ENCODE data around the gene CDK5. TPM values are rescaled to one million over a fixed set of nuclear protein-coding genes. Genes with fewer than 3 reads are reported as not detected.

Gene CDK5
- total RNA-seq, 1 donor, result 22.9 TPM

DNA sequence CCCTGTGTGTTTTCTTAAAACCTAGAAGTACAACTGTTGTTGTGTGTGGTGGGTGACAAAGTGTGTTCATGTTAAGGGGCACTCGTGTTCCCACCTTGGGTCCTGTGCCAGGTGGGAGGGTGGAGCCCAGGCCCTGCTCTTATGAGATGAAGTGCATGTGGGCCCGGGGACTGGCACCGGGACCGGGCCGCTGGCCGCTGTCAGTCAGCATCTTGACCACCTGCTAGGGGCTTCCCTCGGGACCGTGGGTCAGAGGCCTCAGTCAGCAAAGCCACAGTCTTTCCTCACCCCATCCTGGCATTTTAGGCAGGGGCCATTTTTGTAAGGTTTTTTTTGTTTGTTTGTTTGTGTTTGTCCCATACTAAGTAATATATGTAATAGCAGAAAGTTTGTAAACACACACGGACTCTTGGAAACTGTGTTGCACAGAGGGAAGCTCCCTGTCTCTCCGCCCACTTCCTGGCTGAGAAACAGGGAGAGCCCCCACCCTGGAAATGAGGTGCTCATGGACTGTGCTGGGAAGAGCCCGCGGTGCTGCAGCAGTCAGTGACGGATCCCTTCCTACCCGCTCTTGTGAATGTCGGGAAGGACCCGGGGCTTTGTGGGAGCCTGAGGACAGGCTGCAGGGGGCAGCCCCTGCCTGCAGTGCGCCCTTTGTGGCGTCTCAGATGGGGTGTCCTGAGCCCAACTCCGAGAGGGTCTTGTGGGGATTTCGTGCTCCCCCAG is 42.0 kb upstream of the CDK5 start:
- TF ChIP-seq CTCF (IDR thresholded peaks at IDR 0.05; ENCODE audit: insufficient read depth, low read depth, low read length), result no peak
- no peak for DNase-seq (ENCODE audit: low read depth)
- H3K4me3 ChIP-seq (ENCODE audit: low read depth, low read length), result no peak overlapping the region

DNA sequence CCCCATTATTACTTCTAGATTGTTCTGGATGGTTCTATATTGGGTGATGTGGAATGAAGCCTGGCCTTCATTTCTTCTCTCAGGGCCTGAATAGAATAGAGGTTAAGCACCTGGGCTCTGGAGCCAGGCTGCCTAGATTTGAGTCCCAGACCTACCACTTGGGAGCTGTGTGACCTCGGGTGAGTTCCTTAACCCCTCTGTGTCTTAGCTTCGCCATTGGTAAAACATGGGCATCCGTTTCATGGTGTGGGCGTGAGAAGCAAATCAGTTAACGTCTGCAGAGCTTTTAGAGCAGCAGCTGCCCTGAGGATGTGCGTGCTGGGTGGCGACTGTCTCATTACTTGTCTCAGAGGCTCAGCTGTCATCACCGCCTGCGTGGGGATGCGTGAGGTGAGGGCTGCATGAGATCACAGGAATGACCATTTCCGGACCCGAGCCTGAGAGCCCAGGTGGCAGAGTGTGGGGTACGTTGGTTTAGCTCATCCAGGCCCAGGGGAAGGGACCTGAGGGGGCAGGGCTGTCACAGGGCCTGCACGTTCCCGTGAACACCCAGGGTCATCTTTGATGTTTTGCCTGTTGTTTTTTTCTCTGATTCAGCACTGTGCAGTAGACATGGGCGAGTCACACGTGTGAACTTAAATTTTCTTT is 38.3 kb upstream of the CDK5 start:
- no peak for DNase-seq (ENCODE audit: low read depth)
- TF ChIP-seq CTCF (IDR thresholded peaks at IDR 0.05; ENCODE audit: insufficient read depth, low read depth, low read length), result no peak
- H3K4me3 ChIP-seq (ENCODE audit: low read depth, low read length), result no peak overlapping the region

DNA sequence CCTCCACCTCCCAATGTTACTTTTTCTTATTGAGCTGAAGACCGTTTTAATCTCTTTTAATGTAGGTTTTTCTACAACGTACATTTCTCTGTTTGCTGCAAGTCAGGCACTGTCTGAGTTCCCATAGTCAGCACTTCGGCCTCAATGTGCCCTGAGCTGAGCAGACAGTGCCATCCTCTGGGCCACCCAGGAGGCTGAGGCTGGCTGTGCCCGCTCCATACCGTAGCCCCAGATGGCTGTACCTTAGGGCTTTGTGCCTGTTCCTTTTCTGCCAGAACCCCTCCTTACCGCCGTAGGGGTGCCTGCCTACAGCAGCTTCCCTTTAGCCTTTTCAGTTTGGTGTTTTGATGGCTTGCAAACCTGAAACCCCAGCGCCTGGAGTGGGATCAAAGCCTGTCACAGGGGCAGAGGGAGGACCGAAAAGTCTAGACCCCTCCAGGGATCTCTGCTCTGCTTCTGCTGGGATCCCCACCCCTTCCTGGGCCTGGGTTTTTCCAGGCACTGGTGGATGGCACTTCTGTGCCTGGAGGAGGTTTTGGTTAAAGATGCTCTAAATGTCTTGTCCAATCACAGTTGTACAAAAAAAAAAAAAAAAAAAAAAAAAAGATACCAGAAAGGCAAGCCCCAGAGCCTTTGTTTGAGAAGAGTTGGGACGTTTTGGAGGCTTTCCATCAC is 37.6 kb upstream of the CDK5 start:
- TF ChIP-seq CTCF (IDR thresholded peaks at IDR 0.05; ENCODE audit: insufficient read depth, low read depth, low read length), result no peak
- H3K4me3 ChIP-seq (ENCODE audit: low read depth, low read length), result no peak overlapping the region
- no peak for DNase-seq (ENCODE audit: low read depth)

GRCh38 chr7:151094675-151095074 is 37.0 kb upstream of the CDK5 start:
- TF ChIP-seq CTCF (IDR thresholded peaks at IDR 0.05; ENCODE audit: insufficient read depth, low read depth, low read length), result no peak
- H3K4me3 ChIP-seq (ENCODE audit: low read depth, low read length), result no peak overlapping the region
- DNase-seq (ENCODE audit: low read depth), result peak; percentile 44

- TF ChIP-seq CTCF (IDR thresholded peaks at IDR 0.05; ENCODE audit: insufficient read depth, low read depth, low read length), result no peak
- no peak for DNase-seq (ENCODE audit: low read depth)
- no peak overlapping the region for H3K4me3 ChIP-seq (ENCODE audit: low read depth, low read length)
Observed at GRCh38 chr7:151093748-151094147, 36.1 kb upstream of the CDK5 start.

DNA sequence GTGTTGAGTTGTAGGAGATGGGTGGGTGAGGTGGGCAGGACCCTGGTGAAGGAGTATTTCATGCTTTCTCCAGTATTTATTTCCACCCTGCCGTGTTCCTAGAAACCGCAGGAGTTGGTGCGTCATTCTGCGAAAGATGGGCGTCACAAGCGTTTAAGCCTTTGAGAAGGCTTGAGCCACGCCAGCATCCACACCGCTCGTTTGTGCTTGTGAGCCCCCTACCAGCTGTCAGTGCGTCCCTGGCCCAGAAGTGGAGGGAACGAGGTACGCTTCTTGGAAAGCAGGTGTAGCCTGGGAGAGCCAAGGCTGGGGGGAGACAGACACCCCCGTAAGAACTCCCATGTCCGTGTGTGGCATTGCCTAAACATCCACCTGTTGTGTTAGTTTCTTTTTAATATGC is 34.3 kb upstream of the CDK5 start:
- no peak for TF ChIP-seq CTCF (IDR thresholded peaks at IDR 0.05; ENCODE audit: insufficient read depth, low read depth, low read length)
- no peak for DNase-seq (ENCODE audit: low read depth)
- no peak overlapping the region for H3K4me3 ChIP-seq (ENCODE audit: low read depth, low read length)
